Endothelial cell of umbilical vein (primary cell): Measurements from ENCODE around the gene BCL2L14. TPM values are rescaled to one million over a fixed set of nuclear protein-coding genes. Genes with fewer than 3 reads are reported as not detected.

Source experiments
- BruUV-seq: library from RNA; stranded (reverse); fragments of 400-500 nt; replicated peaks from 2 replicates; lab custom pipeline; 2021; lab: Mats Ljungman, UMichigan
- CTCF ChIA-PET: fragments of 300-600, 350-600 bp; sonication (Branson Sonifier 250); formaldehyde crosslinking; loops from one replicate; lab custom pipeline; 2021; ENCODE audit warnings: antibody characterized with exemption, inconsistent platforms; lab: Charles Lee
- POLR2A ChIA-PET: fragments of 300-600, 350-600 bp; sonication (Branson Sonifier 250); formaldehyde crosslinking; loops from one replicate; lab custom pipeline; 2021; ENCODE audit warnings: antibody characterized with exemption, inconsistent platforms; lab: Charles Lee
- DNase-seq: peaks from one replicate; pipeline ENCODE4 v3.0.0-alpha.2; 2011; ENCODE audit warnings: low read depth, low spot score
- FAIRE-seq: peaks from 2 replicates; lab custom pipeline; 2011; peaks lifted over from hg19 to GRCh38; lab: Jason Lieb, UNC
- H2AFZ ChIP-seq: 2 replicates; pipeline ENCODE4 v1.6.0; 2012; ENCODE audit warnings: low read depth, low read length, control low read depth, inconsistent platforms
- H3K27ac ChIP-seq: 2 replicates; pipeline ENCODE4 v1.5.1; 2011; ENCODE audit warnings: low read depth, mild to moderate bottlenecking, control low read depth, low read length, moderate library complexity; ENCODE audit not compliant: insufficient read depth
- H3K27me3 ChIP-seq, 2 experiments: 2 replicates each; pipeline versions ENCODE4 v1.6.0 to v1.6.1; 2011; ENCODE audit warnings: low read length in 2 of 2, mixed read lengths in 1 of 2; ENCODE audit not compliant: control insufficient read depth in 2 of 2, insufficient read depth in 2 of 2
- H3K36me3 ChIP-seq, 2 experiments: 2 replicates in 1 of 2; 3 replicates in 1 of 2; pipeline ENCODE4 v1.5.1; 2011; ENCODE audit warnings: low read length in 2 of 2, mild to moderate bottlenecking in 1 of 2, moderate library complexity in 1 of 2; ENCODE audit not compliant: control insufficient read depth in 2 of 2, insufficient read depth in 2 of 2; ENCODE audit errors: extremely low read depth in 1 of 2
- H3K4me1 ChIP-seq: 3 replicates; pipeline ENCODE4 v1.5.1; 2011; ENCODE audit warnings: mild to moderate bottlenecking, low read length; ENCODE audit not compliant: control insufficient read depth, insufficient read depth; ENCODE audit errors: extremely low read depth
- H3K4me2 ChIP-seq: 2 replicates; pipeline ENCODE4 v1.6.1; 2011; ENCODE audit warnings: low read length, control low read depth, mixed read lengths; ENCODE audit not compliant: insufficient read depth
- H3K4me3 ChIP-seq, 3 experiments: fragments of 200-600 bp in 1 of 3; sonication (generic), shearing (Covaris generic) in 1 of 3; replicated peaks in 1 of 3; 2 replicates each; pipeline ENCODE4 v1.5.1; 2011 to 2016; ENCODE audit warnings: control low read depth in 3 of 3, low read length in 3 of 3, mild to moderate bottlenecking in 2 of 3, inconsistent platforms in 1 of 3, low read depth in 1 of 3, moderate library complexity in 1 of 3; ENCODE audit not compliant: insufficient read depth in 1 of 3
- H3K79me2 ChIP-seq: 2 replicates; pipeline ENCODE4 v1.6.0; 2012; ENCODE audit warnings: low read length, inconsistent platforms; ENCODE audit not compliant: control insufficient read depth, insufficient read depth
- H3K9ac ChIP-seq: replicated peaks from 2 replicates; pipeline ENCODE3; 2011; ENCODE audit warnings: low read length, control low read depth; ENCODE audit not compliant: insufficient read depth; ENCODE audit errors: extremely low read depth
- H3K9me1 ChIP-seq: replicated peaks from 3 replicates; pipeline ENCODE4 v1.6.0; 2011; ENCODE audit warnings: mild to moderate bottlenecking, low read length; ENCODE audit not compliant: control insufficient read depth, insufficient read depth; ENCODE audit errors: extremely low read depth
- H3K9me3 ChIP-seq: replicated peaks from 2 replicates; pipeline ENCODE4 v1.5.1; 2012; ENCODE audit warnings: low read length, inconsistent platforms; ENCODE audit not compliant: control insufficient read depth, insufficient read depth
- H4K20me1 ChIP-seq: replicated peaks from 2 replicates; pipeline ENCODE3; 2011; ENCODE audit warnings: mild to moderate bottlenecking, low read length; ENCODE audit not compliant: control insufficient read depth, insufficient read depth; ENCODE audit errors: extremely low read depth
- EZH2 ChIP-seq: IDR thresholded peaks from 2 replicates; pipeline ENCODE4 v1.6.1; 2012; ENCODE audit warnings: borderline replicate concordance, low read depth, mild to moderate bottlenecking, moderate library complexity, low read length, inconsistent platforms; ENCODE audit not compliant: severe bottlenecking
- FOS ChIP-seq: IDR thresholded peaks from 2 replicates; pipeline ENCODE4 v1.6.1; 2011; ENCODE audit warnings: mild to moderate bottlenecking, low read length, moderate library complexity, borderline replicate concordance; ENCODE audit not compliant: insufficient read depth
- GATA2 ChIP-seq: IDR thresholded peaks from 2 replicates; pipeline ENCODE4 v1.7.0; 2011; ENCODE audit warnings: low read depth, mild to moderate bottlenecking, moderate library complexity, mixed read lengths, low read length; ENCODE audit not compliant: insufficient read length, insufficient read depth
- JUN ChIP-seq: IDR thresholded peaks from 2 replicates; pipeline ENCODE4 v1.6.1; 2011; ENCODE audit warnings: borderline replicate concordance, low read depth; ENCODE audit not compliant: insufficient read length, insufficient read depth
- MYC ChIP-seq: IDR thresholded peaks from one replicate; pipeline ENCODE4 v1.6.1; 2011; ENCODE audit warnings: mild to moderate bottlenecking, low read depth, low read length
- POLR2A ChIP-seq: IDR thresholded peaks from 2 replicates; pipeline ENCODE4 v1.6.1; 2012; ENCODE audit warnings: low read depth, mild to moderate bottlenecking, control low read depth, low read length
- POLR2AphosphoS5 ChIP-seq: IDR thresholded peaks from 2 replicates; pipeline ENCODE4 v1.6.1; 2012; ENCODE audit warnings: low read depth, mild to moderate bottlenecking, control low read depth, low read length, moderate library complexity; ENCODE audit not compliant: insufficient read depth
- dilution Hi-C: fragments of 300-500 bp; cut with MboI; formaldehyde crosslinking; loops from one replicate; pipeline ENCODE4 v1.15.0; 2019; ENCODE audit warnings: low sequenced_read_pairs; ENCODE audit not compliant: extremely low pct_ligation_motif_present
- intact Hi-C: fragments of 100-400 bp; cut with micrococcal nuclease; formaldehyde crosslinking; loops from one replicate; pipeline ENCODE4 v1.10.0; 2022
- microRNA-seq: library from miRNA; unstranded; fragments of <30 nt; microRNA quantifications from one replicate; pipeline ENCODE4 v1.2.0, GENCODE V29; 2021; ENCODE audit warnings: borderline number of aligned reads, borderline replicate concordance
- polyA plus RNA-seq, 4 experiments: library from polyadenylated mRNA; depleted of rRNA in 3 of 4; stranded (reverse) in 3 of 4; unstranded in 1 of 4; fragments of >200 nt; gene quantifications; 2 replicates each; pipeline versions ENCODE4 v1.2.1 to v1.2.3, GENCODE V29; 2011 to 2012; ENCODE audit warnings: missing spikeins in 1 of 4
- total RNA-seq: library from RNA; stranded (reverse); gene quantifications from 2 replicates; pipeline ENCODE4 v1.2.3, GENCODE V29; 2021
- TF ChIP-seq, protein P1 (sequence below), 2 donors: IDR thresholded peaks; 1 replicate in 1 of 2; 2 replicates in 1 of 2; pipeline ENCODE4 v1.5.1; 2011; ENCODE audit warnings: low read length in 2 of 2, mild to moderate bottlenecking in 2 of 2, moderate library complexity in 2 of 2, control low read depth in 1 of 2, inconsistent platforms in 1 of 2, low read depth in 1 of 2; ENCODE audit not compliant: insufficient read depth in 1 of 2; ENCODE audit errors: extremely low read depth in 1 of 2
- TF ChIP-seq, protein P2 (sequence below): IDR thresholded peaks from 2 replicates; pipeline ENCODE4 v1.6.1; 2011; ENCODE audit not compliant: insufficient read depth, insufficient read length

The BCL2L14 gene
- total and polyA plus RNA-seq, 2 donors (not counting 3 experiments of a cell fraction or from before 2014, with no cell fraction given): not detected

DNA sequence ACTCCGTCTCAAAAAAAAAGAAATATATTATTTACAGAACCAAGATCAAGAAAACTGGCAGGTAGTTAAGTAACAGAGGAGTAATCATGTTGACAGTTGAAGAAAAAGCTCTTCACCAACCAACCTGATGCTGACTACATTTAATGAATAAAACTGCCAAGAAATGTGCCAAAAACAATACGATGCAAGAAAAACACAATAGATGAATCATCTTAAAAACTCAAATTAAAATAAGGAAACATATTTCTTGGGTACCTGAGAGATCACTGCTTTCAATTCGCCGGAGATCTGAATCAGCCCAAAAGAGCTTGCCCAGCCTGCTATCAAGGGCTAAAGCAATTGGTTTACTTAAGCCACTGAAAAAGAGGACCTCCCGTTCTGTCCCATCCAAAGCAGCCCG lies 76.4 kb downstream of the BCL2L14 start:
- Histone ChIP-seq H3K9ac (no peak overlapping the region), H4K20me1 (no peaks in the 10 kb centered on the region), H3K4me2 (peak overlapping the region; percentile 82), H3K4me3 (no peak overlapping the region), H3K9me3 (no peaks in the 10 kb centered on the region), H3K27me3 (no peaks in the 10 kb centered on the region), H3K27ac (peak overlapping the region; percentile 24), H3K79me2 (no peaks in the 10 kb centered on the region), H3K4me1 (peaks cover 10% of the 10 kb centered on the region), H3K36me3 (peaks cover 4 to 9% of the 10 kb centered on the region in 2 experiments), H3K9me1 (no peaks in the 10 kb centered on the region), H2AFZ (no peak overlapping the region)
- intact Hi-C loops (loop anchor here (10.0 kb wide), 1 partner anchor 118 kb away; the partner anchor contains the start of gene LRP6), dilution Hi-C loops (no loop called here)
- BruUV-seq: no TSS peak
- DNase-seq: peak; percentile 84
- TF ChIP-seq JUN: peak; percentile 38
- no peak for TF ChIP-seq POLR2AphosphoS5
- no peak for TF ChIP-seq MYC
- TF ChIP-seq, protein P1, sequence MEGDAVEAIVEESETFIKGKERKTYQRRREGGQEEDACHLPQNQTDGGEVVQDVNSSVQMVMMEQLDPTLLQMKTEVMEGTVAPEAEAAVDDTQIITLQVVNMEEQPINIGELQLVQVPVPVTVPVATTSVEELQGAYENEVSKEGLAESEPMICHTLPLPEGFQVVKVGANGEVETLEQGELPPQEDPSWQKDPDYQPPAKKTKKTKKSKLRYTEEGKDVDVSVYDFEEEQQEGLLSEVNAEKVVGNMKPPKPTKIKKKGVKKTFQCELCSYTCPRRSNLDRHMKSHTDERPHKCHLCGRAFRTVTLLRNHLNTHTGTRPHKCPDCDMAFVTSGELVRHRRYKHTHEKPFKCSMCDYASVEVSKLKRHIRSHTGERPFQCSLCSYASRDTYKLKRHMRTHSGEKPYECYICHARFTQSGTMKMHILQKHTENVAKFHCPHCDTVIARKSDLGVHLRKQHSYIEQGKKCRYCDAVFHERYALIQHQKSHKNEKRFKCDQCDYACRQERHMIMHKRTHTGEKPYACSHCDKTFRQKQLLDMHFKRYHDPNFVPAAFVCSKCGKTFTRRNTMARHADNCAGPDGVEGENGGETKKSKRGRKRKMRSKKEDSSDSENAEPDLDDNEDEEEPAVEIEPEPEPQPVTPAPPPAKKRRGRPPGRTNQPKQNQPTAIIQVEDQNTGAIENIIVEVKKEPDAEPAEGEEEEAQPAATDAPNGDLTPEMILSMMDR (IDR thresholded peaks at IDR 0.05; ENCODE audit: extremely low read depth in 1 of 2, insufficient read depth in 1 of 2, low read depth in 1 of 2, low read length in 2 of 2): no peak
- TF ChIP-seq POLR2A: no peak
- TF ChIP-seq FOS: peak; percentile 51
- no peak for TF ChIP-seq EZH2
- TF ChIP-seq, protein P2, sequence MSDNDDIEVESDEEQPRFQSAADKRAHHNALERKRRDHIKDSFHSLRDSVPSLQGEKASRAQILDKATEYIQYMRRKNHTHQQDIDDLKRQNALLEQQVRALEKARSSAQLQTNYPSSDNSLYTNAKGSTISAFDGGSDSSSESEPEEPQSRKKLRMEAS: no peak
- TF ChIP-seq GATA2: no peak
- ChIA-PET CTCF (interaction anchor here (0.6 to 2.2 kb wide), 10 partner anchors 10 to 590 kb away, joined by 3 to 10 read pairs (median 4); no protein-coding TSS in a partner anchor), POLR2A (interaction anchor here (0.7 to 1.6 kb wide), 2 partner anchors 14 to 119 kb away, joined by 3 to 5 read pairs; partner anchors contain the start of gene LRP6)
- FAIRE-seq: peak; percentile 58

Small RNA genes lying within 50 kb of the gene (microRNA-seq; reads per million reads assigned to microRNA genes)
- not detected for gene MIR1244-4

Other genes starting within 250 kb of the BCL2L14 start
- gene LRP6, start 196.1 kb downstream of the BCL2L14 start, total RNA-seq: 40.1 and 41.7 TPM in 2 replicates
- 28.5 and 31.0 TPM in 2 replicates for gene LRP6, start 196.1 kb downstream of the BCL2L14 start, polyA plus RNA-seq